ENCODE results near the gene ODF2. TPM values are rescaled to one million over a fixed set of nuclear protein-coding genes. Genes with fewer than 3 reads are reported as not detected.
A peak's percentile ranks its signal among the peaks of the same experiment; 100 is the strongest.

ODF2 gene
- total and polyA plus RNA-seq, 2 donors (not counting 3 experiments of a cell fraction or from before 2014, with no cell fraction given) = 16.7 to 49.5 TPM

DNA sequence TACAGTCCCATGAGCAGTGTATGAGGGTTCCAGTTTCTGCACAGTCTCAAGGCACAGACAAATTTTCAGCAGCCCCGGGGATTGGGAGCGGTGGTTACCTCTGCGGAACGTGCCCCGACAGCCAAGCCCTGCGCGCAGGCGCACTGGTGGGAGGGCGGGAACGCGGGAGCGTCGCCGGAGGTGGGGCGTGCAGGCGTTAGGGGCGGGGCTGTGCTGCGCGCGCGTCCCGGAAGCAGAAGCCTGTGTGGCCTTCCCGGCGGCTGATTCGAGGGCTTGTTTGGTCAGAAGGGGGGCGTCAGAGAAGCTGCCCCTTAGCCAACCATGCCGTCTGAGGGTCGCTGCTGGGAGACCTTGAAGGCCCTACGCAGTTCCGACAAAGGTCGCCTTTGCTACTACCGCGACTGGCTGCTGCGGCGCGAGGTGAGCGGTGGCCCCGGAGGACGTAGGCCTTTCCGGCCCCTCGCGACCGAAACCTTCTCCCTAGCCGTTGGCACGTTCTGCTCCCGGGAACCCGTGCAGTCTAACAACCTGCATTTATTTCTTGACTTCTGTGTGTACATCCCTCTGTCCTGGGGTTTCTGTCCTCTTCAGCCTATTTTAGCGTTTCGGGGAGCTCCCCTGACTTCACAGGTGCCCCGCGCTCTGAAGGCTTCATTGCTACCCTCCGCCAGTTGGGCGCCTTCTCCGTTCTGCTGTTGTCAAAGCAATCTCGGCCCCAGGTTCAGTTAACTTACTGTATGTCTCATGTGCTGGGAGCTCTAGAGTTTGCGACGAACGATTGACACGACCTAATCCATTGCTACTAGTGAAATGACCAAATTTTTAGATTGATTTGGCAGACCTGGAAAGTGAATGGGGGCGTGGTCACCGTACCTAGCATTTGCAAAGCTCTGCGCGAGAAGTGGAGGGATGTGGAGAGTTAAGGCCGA, 48.9 kb downstream of the ODF2 start, which contains the start of gene GLE1:
TSS of gene GLE1 (plus strand) at position 235 of the 929 bp plus-strand sequence. CDS start at position 322, 87 bp downstream.
- Histone ChIP-seq H3K9ac (replicated peaks; ENCODE audit: extremely low read depth, insufficient read depth, low read length) (peak within 1 kb of the TSS; percentile 53), H3K79me2 (ENCODE audit: control insufficient read depth, insufficient read depth, low read length) (peaks cover 10% of the 10 kb centered on the region), H3K4me2 (ENCODE audit: insufficient read depth, low read length) (peak within 1 kb of the TSS; percentile 71), H2AFZ (ENCODE audit: low read depth, low read length) (peak within 1 kb of the TSS; percentile 56), H3K9me3 (replicated peaks; ENCODE audit: control insufficient read depth, insufficient read depth, low read length) (no peaks in the 10 kb centered on the region), H3K9me1 (replicated peaks; ENCODE audit: control insufficient read depth, extremely low read depth, insufficient read depth, low read length) (no peaks in the 10 kb centered on the region), H3K27ac (ENCODE audit: insufficient read depth, low read depth, low read length) (peak within 1 kb of the TSS; percentile 12), H3K4me3 (replicated peaks in 1 of 3; ENCODE audit: insufficient read depth in 1 of 3, low read depth in 1 of 3, low read length in 3 of 3) (peak within 1 kb of the TSS; percentile 22 to 80 (median 72)), H3K36me3 (ENCODE audit: control insufficient read depth in 2 of 2, extremely low read depth in 1 of 2, insufficient read depth in 2 of 2, low read length in 2 of 2) (peaks cover 0 to 1% of the 10 kb centered on the region in 2 experiments), H3K27me3 (ENCODE audit: control insufficient read depth in 2 of 2, insufficient read depth in 2 of 2, low read length in 2 of 2) (no peaks in the 10 kb centered on the region), H3K4me1 (ENCODE audit: control insufficient read depth, extremely low read depth, insufficient read depth, low read length) (peaks cover 7% of the 10 kb centered on the region), H4K20me1 (replicated peaks; ENCODE audit: control insufficient read depth, extremely low read depth, insufficient read depth, low read length) (no peaks in the 10 kb centered on the region)
- FAIRE-seq (peak; percentile 95), DNase-seq (ENCODE audit: low read depth, low spot score) (peak; percentile 94)
- CTCF ChIA-PET = interaction anchor here (0.9 to 2.7 kb wide), 8 partner anchors 10 to 143 kb away, joined by 3 to 12 read pairs (median 4); partner anchors contain the start of genes CERCAM and SPTAN1
- TF ChIP-seq GATA2 (IDR thresholded peaks at IDR 0.05; ENCODE audit: insufficient read depth, insufficient read length, low read depth, low read length) = no peak
- TF ChIP-seq EZH2 (IDR thresholded peaks at IDR 0.05; ENCODE audit: borderline replicate concordance, low read depth, low read length, severe bottlenecking) = no peak
- TF ChIP-seq MAX (IDR thresholded peaks at IDR 0.05; ENCODE audit: insufficient read depth, insufficient read length) = no peak
- no peak for TF ChIP-seq JUN (IDR thresholded peaks at IDR 0.05; ENCODE audit: borderline replicate concordance, insufficient read depth, insufficient read length, low read depth)
- TF ChIP-seq POLR2AphosphoS5 (IDR thresholded peaks at IDR 0.05; ENCODE audit: insufficient read depth, low read depth, low read length) = peak; percentile 93
- TF ChIP-seq FOS (IDR thresholded peaks at IDR 0.05; ENCODE audit: borderline replicate concordance, insufficient read depth, low read length) = no peak
- TF ChIP-seq MYC (IDR thresholded peaks at IDR 0.05; ENCODE audit: low read depth, low read length) = no peak
- peak; percentile 93 for TF ChIP-seq POLR2A (IDR thresholded peaks at IDR 0.05; ENCODE audit: low read depth, low read length)
- TF ChIP-seq CTCF (IDR thresholded peaks at IDR 0.05; ENCODE audit: extremely low read depth in 1 of 2, insufficient read depth in 1 of 2, low read depth in 1 of 2, low read length in 2 of 2) = no peak
- BruUV-seq (replicated peaks) = TSS peak; percentile 58
- dilution Hi-C loops (cut with MboI; ENCODE audit: extremely low pct_ligation_motif_present, low sequenced_read_pairs) (no loop called here), intact Hi-C loops (cut with micrococcal nuclease) (loop anchor here (1.0 to 2.0 kb wide), 4 partner anchors 10 to 66 kb away; partner anchors contain the start of genes ODF2 and SPTAN1)
- POLR2A ChIA-PET = interaction anchor here (0.6 to 1.2 kb wide), 3 partner anchors 47 to 131 kb away, joined by 4 to 7 read pairs (median 4); partner anchors contain the start of gene SPTAN1
